ENCODE data around the gene ALG8.
"Not testable (repeated sequence)": the region's sequence is repeated elsewhere in the genome, so short reads cannot be mapped to it uniquely, and the experiment has no call there.

The ALG8 gene

DNA sequence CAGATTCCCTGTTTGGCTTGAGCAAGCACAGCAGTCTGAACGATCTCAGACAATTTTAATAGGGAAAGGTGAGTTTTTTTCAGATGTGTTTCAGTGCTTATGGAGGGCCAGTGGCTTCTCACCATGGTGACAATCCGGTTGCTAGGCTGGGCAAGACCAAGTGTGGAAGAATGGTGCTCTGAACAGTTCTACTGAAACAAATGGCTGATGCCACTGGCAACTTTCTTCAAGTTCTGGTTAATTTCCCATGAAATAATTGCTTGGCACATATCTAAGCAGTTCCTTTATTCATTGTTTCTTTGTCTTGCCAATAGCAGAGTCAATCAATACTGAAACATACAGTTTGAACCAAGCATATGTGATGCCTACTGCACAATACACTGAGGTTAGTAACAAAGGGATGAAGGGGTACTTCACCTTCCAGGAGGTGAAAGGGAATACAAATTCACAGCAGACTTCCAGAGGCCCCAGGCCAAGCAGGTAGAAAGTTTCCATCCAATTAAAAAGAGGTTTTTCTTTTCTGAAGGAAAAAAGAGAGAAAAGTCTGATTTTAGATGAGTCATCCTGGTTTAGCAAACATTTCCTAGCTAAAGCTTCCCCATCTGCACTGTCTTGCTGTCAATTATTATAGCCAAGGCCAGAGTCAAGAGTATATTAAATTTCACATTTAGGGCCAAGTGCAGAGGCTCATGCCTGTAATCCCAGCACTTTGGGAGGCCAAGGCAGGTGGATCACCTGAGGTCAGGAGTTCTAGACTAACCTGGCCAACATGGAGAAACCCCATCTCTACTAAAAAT, 38.6 kb downstream of the ALG8 start:
- DNase-seq (ENCODE audit: low spot score): no peak

DNA sequence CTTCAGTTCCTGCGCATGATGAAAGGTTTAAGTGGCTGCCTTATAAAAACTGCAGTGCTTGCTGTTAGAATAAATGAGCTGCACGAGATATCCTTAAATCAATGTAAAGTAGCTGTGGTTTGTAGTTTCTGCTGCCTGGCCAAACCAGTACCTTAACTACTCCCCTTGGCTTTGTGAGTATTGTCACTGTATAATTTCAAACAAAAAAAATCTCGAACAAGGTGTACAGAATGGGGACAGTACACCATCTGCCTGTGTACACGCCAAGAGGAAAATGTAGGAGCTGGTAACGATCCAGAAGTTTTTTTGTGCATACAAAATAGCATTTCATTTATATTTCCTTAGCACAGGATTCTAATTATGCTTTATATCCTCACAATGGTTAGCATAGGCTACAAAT, 39.2 kb downstream of the ALG8 start:
- DNase-seq (ENCODE audit: low spot score): no peak

DNA sequence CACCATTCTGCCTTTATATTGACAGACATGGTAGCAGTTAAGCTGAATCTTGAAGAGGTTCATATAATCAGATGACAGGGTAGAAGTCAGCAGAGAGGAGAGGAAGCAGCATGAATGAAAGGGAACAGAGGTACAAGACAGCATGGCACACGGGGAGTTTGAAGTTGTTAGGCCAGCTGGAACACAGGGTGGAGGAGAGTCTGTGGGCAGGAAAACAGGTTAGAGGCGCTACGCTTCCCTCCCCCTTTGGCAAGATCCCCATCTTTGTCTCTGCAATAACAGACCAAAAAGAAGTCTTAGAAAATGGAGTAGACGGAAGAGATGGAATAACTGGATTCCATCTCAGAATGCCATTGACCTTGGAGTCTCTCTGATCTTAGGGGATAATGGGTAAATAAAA, 39.8 kb downstream of the ALG8 start:
- DNase-seq (ENCODE audit: low spot score): no peak

DNA sequence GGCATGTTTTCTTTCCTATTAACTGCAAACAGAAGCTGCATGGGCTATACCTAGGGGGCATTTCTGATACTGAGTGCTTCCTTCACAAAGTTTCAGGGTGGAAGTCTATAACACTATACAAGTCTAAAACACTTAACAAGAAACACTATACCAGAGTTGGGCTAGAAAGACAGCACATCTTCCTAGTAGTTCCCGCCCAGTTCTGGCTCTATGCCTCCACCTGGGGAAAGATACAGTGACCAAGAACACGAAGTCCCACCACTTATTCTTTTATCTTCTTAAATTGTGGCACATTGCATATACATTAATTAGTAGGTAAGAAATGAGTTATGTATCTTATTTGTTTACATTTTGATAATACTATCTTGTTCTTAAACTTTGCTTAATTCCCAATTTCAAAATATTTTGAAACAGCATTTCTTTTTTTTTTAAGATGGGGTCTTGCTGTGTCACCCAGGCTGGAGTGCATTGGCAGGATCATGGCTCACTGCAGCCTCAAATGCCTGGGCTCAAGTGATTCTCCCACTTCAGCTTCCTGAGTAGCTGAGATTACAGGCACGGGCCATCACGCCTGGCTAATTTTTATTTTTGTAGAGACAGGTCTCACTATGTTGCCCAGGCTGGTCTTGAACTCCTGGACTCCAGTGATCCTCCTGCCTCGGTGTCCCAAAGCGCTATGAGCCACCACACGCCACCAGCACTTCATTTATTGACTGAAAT, 41.6 kb downstream of the ALG8 start:
- no peak for DNase-seq (ENCODE audit: low spot score)

DNA sequence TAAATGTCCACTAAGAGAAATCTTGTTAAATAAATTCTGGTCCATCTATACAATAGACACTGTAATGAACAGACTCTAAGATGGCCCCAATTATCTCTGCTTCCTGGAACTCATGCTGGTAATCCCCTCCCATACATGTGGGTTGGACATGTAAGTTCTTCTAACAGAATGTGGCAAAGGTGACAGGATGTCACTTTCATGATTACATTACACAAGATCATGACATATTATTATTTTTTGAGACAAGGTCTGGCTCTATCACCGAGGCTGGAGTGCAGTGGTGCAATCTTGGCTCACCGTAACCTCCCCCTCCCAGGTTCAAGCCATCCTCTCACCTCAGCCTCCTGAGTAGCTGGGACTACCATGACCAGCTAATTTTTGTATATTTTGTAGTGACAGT, 45.2 kb downstream of the ALG8 start:
- no peak for DNase-seq (ENCODE audit: low spot score)

DNA sequence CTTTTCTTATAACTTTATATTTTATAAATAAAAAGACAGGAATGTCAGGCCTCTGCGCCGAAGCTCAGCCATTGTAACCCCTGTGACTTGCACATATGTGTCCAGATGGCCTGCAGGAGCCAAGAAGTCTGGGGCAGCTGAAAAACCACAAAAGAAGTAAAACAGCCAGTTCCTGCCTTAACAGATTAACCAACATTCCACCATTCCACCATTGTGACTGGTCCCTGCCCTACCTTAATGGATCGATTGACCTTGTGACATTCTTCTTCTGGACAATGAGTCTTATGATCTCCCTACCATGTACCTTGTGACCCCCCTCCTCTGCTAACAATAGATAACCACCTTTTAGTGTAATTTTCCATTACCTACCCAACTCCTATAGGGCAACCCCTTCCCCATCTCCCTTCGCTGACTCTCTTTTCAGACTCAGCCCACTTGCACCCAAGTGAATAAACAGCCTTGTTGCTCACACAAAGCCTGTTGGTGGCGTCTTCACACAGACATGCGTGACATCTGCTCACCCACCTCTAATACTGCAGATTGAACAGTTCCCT, 52.8 kb downstream of the ALG8 start:
- DNase-seq (ENCODE audit: low spot score): not testable (repeated sequence)

DNA sequence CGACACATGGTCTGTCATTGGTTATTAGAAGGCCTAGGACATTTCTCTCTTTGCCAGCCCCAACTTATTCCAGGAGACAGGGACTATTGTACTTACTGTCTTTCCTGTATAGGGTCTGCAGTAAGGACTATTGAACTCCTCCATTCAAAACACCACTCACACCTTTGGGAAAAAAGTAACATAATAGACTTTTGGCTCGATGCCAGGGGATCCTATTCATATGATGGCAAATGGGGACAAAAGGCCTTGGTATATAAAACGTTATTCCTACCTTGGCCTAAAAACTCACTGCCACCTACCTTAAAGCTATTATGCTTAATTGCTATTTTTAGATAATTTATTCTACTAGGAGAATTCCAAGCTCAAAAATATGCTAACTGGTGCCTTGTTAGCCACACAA, 53.5 kb downstream of the ALG8 start:
- no peak for DNase-seq (ENCODE audit: low spot score)

DNA sequence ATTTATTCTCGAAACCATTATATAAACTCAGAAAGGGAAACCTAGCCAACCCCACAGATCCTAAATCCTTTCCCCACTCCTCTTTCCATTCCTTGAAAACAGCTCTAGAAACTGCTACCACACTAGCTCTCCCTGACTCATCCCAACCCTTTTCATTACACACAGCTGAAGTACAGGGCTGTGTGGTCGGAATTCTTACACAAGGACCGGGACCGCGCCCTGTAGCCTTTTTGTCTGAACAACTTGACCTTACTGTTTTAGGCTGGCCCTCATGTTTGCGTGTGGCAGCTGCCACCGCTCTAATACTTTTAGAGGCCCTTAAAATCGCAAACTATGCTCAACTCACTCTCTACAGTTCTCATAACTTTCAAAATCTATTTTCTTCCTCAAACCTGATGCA, 54.9 kb downstream of the ALG8 start:
- DNase-seq (ENCODE audit: low spot score): not testable (repeated sequence)

DNA sequence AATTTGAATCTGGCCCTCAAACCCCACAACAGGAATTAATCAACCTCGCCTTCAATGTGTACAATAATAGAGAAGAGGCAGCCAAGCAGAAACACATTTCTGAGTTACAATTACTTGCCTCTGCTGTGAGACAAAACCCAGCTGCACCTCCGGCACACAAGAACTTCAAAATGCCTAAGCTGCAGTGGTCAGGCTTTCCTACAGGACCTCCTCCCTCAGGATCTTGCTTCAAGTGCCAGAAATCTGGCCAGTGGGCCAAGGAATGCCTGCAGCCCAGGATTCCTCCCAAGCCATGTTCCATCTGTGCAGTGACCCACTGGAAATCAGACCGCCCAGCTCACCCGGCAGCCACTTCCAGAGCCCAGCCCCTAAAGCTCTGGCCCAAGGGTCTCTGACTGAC, 56.4 kb downstream of the ALG8 start:
- no peak for DNase-seq (ENCODE audit: low spot score)

DNA sequence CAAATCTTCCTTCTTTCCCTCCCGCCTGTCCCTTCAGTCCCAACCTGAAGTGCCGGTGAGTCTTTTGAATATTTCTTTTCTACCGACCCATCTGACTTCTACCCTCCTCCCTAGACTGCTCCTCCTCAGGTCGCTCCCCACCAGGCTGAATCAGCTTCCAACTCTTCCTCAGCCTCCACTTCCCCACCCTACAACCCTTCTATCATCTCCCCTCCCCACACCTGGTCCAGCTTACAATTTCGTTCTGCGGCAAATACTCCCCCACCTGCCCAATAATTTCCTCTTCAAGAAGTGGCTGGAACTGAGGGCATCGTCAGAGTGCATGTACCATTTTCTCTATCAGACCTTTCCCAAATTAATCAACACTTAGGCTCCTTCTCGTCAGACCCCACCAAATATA, 57.3 kb downstream of the ALG8 start:
- DNase-seq (ENCODE audit: low spot score): no peak

DNA sequence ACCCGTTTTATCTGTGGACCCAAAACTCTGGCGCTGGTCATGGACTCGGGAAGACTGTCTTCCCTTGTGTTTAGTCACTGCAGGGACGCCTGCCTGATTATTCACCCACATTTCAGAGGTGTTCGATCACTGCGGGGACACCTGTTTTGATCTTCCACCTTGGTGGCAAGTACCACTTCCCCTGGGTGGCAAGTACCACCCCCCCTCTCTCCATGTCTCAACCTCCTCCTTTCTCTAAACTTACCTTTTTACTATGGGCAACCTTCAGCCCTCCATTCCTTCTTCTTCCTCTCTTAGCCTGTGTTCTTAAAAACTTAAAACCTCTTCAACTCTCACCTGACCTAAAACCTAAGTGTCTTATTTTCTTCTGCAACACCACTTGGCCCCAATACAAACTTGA, 57.8 kb downstream of the ALG8 start:
- no peak for DNase-seq (ENCODE audit: low spot score)

DNA sequence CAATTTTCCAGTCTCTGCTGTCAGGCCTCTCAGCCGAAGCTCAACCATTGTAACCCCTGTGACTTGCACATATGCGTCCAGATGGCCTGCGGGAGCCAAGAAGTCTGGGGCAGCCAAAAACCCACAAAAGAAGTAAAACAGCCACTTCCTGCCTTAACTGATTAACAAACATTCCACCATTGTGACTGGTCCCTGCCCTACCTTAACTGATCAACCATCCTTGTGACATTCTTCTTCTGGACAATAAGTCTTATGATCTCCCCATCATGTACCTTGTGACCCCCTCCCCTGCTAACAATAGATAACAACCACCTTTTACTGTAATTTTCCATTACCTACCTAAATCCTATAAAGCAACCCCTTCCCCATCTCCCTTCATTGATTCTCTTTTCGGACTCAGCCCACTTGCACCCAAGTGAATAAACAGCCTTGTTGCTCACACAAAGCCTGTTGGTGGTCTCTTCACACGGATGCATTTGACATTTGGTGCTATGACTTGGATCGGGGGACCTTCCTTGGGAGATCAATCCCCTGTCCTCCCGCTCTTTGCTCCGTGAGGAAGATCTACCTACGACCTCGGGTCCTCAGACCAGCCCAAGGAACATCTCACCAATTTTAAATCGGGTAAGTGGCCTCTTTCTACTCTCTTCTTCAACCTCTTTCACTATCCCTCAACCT, 58.5 kb downstream of the ALG8 start:
- no peak for DNase-seq (ENCODE audit: low spot score)

DNA sequence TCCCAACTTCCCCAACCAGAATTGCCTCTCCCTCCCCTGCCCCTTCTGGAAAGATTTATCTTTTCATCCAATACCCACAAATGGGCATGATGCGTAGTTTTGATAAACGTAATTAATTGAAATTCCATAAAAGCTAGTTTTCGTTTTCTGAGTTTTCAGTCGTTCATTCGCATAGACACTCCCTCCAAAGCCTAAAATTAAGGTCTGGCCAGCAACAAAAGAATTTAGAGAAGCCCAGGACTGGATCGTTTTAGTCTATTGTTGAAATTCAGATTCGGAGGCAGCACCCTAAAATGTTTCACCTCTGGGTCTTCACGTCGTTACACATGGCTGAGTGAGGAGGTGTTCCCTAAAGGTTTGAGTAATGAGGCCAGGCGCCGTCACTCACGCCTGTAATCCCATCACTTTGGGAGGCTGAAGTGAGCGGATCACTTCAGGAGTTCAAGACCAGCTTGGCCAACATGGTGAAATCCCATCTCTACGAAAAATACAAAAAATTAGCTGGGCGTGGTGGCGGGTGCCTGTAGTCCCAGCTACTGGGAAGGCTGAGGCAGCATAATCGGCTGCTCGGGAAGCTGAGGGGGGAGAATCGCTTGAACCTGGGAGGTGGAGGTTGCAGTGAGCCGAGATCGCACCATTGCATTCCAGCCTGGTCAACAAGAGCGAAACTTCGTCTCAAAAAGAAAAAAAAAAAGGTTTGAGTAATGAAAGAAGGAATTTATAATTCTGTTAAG, 59.2 kb downstream of the ALG8 start:
- no peak for DNase-seq (ENCODE audit: low spot score)

DNA sequence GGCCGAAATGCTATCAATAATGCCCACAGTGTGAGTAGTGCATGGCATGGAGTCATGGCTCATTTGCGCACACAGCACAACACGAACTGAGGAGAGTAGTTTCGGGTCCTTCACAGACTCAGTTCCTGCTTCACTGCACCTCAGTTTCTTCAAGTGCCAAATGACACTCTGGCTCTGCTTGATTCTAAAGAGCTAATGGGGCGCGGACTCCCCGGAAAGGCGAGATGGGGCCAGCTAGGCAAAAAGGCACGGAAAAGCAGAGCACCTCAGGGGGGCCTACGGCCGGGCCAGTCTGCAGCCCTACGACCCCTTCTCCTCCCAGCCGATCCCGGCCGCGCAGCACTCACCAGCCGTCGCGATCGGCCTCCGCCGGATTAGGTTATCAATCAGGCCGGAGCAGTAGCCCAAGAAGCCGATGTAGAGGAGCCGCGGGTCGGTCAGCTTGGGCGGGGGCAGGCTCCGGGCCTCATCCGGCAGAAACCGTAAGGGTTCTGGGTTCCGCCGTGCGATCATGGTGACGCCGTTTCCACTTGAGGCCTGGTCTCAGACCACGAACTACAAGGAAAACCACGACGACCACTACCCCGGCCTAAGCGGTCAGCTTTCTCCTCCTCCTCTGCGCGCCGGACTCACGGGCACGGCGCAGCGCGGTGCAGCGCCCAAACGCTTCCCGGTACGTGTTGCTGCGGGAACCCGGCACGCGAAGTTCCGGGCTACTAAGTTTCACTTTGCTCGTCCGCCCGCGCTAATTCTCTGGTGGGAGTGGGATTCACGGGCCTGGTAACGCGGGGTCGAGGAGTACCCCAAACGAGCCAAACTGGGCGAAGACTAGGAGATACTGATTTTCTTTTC, 60.0 kb downstream of the ALG8 start, which contains the start of gene NDUFC2:
NDUFC2 (minus strand) TSS at position 631 of the 852 bp plus-strand sequence; CDS start at position 513, 118 bp downstream.
- peak; percentile 86 for DNase-seq (ENCODE audit: low spot score)

DNA sequence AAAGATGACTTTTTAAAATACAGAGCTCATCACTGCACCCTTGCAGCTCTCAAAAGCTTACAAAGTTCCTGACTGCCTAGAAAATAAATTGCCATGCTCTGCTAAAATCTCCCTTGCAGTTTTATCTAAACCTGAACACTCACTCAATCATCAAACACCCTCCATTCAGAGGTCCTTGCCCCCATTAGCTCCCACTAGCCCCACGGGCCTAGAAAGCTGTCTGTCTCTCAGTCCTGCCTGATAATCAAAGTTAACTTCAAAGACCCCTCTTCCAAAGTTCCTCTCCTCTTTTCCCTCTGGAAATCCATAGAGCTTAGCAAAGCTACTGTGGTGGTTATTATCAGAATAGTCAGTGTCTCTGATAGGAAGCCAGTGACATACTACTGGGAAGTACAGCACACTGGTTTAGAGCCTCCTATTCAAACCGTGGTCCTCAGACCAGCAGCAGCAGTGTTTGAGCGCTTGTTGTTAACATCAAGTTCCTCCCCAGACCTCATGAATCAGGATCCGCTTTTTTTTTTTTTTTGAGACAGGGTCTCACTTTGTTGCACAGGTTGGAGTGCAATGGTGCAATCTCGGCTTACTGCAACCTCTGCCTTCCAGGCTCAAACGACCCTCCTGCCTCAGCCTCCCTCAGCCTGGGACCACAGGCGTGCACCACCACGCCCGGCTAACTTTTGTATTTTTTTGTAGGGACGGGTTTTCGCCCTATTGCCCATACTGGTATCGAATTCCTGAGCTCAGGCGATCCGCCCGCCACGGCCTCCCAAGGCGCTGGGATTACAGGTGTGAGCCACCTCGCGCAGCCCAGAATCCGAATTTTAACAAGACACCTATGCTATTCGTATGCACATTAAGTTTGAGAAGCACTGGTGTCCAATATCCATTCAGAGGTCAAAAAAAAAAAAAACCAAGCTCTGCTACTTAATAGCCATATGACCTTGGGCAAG, 60.9 kb downstream of the ALG8 start:
- no peak for DNase-seq (ENCODE audit: low spot score)

DNA sequence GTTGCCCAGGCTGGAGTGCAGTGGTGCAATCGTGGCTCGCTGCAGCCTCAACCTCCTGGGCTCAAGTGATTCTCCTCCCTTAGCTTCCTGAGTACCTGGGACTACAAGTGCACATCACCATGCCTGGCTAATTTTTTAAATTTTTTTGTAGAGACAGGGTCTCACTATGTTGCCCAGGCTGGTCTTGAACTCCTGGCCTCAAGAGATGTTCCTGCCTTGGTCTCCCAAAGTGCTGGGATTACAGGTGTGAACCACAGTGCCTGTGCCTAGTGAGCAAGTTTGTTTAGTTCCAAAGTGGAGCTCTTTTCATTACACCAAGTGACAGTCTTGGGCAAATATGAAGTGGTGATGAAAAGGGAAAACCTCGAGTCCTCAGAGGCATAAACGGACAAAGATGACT, 61.8 kb downstream of the ALG8 start:
- DNase-seq (ENCODE audit: low spot score): not testable (repeated sequence)

DNA sequence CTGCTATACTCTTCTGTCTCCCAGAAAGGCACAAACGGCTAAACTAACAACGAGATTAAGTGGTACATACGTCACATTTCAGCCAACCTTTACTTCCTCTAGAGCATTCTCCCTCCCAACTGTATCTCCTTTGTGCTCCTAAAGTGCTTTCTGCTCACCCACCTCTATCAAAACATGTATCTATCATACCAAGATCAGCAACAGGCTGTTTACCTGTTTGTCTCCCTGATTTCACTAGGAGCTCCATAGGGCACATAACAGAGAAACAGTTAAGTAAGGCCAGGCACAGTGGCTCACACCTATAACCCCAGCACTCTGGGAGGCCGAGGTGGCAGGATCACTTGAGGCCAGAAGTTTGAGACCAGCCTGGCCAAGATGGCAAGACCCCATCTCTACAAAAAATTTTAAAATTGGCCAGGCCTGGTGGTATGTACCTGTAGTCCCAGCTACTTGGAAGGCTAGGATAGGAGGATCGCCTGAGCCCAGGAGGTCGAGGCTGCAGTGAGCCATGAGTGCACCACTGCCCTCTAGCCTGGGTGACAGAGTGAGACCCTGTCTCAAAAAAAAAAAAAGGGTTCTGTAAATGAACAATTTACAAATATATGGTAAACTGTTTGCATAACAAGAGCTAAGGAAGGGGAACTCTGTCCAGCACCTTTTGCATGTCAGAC, 62.6 kb downstream of the ALG8 start:
- no peak for DNase-seq (ENCODE audit: low spot score)

DNA sequence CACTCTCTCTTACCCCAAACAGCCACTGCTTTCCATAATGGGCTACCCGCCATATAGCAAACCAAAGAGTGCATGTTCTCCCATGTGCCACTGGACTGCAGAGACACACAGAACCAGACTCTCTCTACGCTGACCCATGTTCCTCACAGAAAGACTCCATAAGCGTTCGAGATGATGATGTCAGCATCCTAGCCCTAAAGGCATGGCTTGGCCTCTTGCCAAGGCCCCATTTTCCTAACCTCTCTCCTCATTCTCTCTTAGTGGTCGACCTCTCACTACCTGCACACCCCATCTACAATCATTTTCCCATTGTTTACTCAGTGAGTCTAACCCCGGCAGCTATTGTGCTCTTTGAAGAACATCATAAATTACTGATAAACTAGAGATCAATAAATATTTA, 64.7 kb downstream of the ALG8 start:
- DNase-seq (ENCODE audit: low spot score): no peak

DNA sequence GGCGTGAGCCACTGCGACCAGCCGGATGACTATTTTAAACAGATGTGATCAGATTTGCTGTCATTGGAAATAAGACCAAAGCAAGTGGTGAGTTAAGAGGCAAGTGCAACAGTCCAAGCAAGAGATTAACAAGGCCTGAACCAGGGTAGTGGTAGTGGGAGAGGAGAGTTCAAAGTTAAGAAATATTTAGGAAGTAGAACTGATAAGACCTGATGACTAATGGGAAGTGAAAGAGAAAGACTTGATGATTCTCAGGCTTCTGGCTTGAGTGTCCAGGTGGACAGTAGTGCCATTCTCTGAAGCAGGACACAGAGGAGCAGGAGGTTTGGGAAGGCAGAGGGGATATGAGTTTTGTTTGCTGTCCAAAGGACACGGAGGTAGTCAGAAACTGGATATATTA, 67.0 kb downstream of the ALG8 start:
- DNase-seq (ENCODE audit: low spot score): no peak
